Activated CD4-positive, alpha-beta T cell treated with anti-CD3 and anti-CD28 coated beads, Interleukin-2, Interleukin-4, amounts not matched to agents 100 ng/mL and 50 ng/mL, durations not matched to agents 16 hours and 8 hours (primary cell): ENCODE results near the gene LUC7L.
"Not testable (repeated sequence)": the region's sequence is repeated elsewhere in the genome, so short reads cannot be mapped to it uniquely, and the experiment has no call there.

Experiments used
- DNase-seq: peaks from one replicate; pipeline ENCODE4 v3.0.0-alpha.2; 2020; ENCODE audit warnings: low spot score

LUC7L gene

DNA sequence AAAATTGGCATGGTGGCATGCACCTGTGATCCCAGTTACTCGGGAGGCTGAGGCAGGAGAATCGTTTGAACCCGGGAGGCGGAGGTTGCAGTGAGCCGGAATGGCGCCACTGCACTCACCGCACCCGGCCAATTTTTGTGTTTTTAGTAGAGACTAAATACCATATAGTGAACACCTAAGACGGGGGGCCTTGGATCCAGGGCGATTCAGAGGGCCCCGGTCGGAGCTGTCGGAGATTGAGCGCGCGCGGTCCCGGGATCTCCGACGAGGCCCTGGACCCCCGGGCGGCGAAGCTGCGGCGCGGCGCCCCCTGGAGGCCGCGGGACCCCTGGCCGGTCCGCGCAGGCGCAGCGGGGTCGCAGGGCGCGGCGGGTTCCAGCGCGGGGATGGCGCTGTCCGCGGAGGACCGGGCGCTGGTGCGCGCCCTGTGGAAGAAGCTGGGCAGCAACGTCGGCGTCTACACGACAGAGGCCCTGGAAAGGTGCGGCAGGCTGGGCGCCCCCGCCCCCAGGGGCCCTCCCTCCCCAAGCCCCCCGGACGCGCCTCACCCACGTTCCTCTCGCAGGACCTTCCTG lies 49.1 kb downstream of the LUC7L start, which contains the start of gene HBQ1:
TSS of gene HBQ1 (plus strand) at position 359 of the 575 bp plus-strand sequence. CDS start at position 387, 28 bp downstream.
- DNase-seq = no peak

GRCh38 chr16:179211-180092 lies 49.8 kb downstream of the LUC7L start:
- DNase-seq = no peak

DNA sequence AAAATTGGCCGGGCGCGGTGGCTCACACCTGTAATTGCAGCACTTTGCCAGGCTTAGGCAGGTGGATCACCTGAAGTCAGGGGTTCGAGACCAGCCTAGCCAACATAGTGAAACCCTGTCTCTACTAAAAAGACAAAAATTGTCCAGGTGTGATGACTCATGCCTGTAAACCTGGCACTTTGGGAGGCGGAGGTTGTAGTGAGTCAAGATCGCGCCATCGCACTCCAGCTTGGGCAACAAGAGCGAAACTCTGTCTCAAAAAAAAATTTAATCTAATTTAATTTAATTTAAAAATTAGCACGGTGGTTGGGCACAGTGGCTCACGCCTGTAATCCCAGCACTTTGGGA lies 50.6 kb downstream of the LUC7L start:
- DNase-seq = no peak

DNA sequence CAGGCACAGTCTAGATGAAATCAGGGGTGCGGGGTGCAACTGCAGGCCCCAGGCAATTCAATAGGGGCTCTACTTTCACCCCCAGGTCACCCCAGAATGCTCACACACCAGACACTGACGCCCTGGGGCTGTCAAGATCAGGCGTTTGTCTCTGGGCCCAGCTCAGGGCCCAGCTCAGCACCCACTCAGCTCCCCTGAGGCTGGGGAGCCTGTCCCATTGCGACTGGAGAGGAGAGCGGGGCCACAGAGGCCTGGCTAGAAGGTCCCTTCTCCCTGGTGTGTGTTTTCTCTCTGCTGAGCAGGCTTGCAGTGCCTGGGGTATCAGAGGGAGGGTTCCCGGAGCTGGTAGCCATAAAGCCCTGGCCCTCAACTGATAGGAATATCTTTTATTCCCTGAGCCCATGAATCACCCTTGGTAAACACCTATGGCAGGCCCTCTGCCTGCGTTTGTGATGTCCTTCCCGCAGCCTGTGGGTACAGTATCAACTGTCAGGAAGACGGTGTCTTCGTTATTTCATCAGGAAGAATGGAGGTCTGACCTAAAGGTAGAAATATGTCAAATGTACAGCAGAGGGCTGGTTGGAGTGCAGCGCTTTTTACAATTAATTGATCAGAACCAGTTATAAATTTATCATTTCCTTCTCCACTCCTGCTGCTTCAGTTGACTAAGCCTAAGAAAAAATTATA lies 51.1 kb downstream of the LUC7L start:
- no peak for DNase-seq

DNA sequence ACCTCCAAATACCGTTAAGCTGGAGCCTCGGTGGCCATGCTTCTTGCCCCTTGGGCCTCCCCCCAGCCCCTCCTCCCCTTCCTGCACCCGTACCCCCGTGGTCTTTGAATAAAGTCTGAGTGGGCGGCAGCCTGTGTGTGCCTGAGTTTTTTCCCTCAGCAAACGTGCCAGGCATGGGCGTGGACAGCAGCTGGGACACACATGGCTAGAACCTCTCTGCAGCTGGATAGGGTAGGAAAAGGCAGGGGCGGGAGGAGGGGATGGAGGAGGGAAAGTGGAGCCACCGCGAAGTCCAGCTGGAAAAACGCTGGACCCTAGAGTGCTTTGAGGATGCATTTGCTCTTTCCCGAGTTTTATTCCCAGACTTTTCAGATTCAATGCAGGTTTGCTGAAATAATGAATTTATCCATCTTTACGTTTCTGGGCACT lies 51.8 kb downstream of the LUC7L start:
- DNase-seq = no peak

DNA sequence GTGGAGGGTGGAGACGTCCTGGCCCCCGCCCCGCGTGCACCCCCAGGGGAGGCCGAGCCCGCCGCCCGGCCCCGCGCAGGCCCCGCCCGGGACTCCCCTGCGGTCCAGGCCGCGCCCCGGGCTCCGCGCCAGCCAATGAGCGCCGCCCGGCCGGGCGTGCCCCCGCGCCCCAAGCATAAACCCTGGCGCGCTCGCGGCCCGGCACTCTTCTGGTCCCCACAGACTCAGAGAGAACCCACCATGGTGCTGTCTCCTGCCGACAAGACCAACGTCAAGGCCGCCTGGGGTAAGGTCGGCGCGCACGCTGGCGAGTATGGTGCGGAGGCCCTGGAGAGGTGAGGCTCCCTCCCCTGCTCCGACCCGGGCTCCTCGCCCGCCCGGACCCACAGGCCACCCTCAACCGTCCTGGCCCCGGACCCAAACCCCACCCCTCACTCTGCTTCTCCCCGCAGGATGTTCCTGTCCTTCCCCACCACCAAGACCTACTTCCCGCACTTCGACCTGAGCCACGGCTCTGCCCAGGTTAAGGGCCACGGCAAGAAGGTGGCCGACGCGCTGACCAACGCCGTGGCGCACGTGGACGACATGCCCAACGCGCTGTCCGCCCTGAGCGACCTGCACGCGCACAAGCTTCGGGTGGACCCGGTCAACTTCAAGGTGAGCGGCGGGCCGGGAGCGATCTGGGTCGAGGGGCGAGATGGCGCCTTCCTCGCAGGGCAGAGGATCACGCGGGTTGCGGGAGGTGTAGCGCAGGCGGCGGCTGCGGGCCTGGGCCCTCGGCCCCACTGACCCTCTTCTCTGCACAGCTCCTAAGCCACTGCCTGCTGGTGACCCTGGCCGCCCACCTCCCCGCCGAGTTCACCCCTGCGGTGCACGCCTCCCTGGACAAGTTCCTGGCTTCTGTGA lies 52.5 kb downstream of the LUC7L start, which contains the start of gene HBA1:
TSS of gene HBA1 (plus strand) at position 204 of the 906 bp plus-strand sequence. CDS start at position 241, 37 bp downstream.
- DNase-seq = not testable (repeated sequence)

DNA sequence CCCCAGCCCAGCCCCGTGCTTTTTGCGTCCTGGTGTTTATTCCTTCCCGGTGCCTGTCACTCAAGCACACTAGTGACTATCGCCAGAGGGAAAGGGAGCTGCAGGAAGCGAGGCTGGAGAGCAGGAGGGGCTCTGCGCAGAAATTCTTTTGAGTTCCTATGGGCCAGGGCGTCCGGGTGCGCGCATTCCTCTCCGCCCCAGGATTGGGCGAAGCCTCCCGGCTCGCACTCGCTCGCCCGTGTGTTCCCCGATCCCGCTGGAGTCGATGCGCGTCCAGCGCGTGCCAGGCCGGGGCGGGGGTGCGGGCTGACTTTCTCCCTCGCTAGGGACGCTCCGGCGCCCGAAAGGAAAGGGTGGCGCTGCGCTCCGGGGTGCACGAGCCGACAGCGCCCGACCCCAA lies 53.2 kb downstream of the LUC7L start:
- not testable (repeated sequence) for DNase-seq

DNA sequence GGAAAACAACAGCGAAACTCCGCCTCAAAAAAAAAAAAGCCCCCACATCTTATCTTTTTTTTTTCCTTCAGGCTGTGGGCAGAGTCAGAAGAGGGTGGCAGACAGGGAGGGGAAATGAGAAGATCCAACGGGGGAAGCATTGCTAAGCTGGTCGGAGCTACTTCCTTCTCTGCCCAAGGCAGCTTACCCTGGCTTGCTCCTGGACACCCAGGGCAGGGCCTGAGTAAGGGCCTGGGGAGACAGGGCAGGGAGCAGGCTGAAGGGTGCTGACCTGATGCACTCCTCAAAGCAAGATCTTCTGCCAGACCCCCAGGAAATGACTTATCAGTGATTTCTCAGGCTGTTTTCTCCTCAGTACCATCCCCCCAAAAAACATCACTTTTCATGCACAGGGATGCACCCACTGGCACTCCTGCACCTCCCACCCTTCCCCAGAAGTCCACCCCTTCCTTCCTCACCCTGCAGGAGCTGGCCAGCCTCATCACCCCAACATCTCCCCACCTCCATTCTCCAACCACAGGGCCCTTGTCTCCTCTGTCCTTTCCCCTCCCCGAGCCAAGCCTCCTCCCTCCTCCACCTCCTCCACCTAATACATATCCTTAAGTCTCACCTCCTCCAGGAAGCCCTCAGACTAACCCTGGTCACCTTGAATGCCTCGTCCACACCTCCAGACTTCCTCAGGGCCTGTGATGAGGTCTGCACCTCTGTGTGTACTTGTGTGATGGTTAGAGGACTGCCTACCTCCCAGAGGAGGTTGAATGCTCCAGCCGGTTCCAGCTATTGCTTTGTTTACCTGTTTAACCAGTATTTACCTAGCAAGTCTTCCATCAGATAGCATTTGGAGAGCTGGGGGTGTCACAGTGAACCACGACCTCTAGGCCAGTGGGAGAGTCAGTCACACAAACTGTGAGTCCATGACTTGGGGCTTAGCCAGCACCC lies 54.0 kb downstream of the LUC7L start:
- DNase-seq = no peak

GRCh38 chr16:173928-174769 lies 55.1 kb downstream of the LUC7L start:
- DNase-seq = not testable (repeated sequence)

DNA sequence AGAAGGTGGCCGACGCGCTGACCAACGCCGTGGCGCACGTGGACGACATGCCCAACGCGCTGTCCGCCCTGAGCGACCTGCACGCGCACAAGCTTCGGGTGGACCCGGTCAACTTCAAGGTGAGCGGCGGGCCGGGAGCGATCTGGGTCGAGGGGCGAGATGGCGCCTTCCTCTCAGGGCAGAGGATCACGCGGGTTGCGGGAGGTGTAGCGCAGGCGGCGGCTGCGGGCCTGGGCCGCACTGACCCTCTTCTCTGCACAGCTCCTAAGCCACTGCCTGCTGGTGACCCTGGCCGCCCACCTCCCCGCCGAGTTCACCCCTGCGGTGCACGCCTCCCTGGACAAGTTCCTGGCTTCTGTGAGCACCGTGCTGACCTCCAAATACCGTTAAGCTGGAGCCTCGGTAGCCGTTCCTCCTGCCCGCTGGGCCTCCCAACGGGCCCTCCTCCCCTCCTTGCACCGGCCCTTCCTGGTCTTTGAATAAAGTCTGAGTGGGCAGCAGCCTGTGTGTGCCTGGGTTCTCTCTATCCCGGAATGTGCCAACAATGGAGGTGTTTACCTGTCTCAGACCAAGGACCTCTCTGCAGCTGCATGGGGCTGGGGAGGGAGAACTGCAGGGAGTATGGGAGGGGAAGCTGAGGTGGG lies 55.9 kb downstream of the LUC7L start:
- DNase-seq = not testable (repeated sequence)

GRCh38 chr16:172374-172941 lies 56.8 kb downstream of the LUC7L start, which contains the start of gene HBA2:
Gene HBA2 (plus strand): TSS chr16:172876. CDS start chr16:172913, 37 bp downstream.
- DNase-seq = not testable (repeated sequence)

GRCh38 chr16:170788-171187 lies 58.5 kb downstream of the LUC7L start:
- no peak for DNase-seq

DNA sequence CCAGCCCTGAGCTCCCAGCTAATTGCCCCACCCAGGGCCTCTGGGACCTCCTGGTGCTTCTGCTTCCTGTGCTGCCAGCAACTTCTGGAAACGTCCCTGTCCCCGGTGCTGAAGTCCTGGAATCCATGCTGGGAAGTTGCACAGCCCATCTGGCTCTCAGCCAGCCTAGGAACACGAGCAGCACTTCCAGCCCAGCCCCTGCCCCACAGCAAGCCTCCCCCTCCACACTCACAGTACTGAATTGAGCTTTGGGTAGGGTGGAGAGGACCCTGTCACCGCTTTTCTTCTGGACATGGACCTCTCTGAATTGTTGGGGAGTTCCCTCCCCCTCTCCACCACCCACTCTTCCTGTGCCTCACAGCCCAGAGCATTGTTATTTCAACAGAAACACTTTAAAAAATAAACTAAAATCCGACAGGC lies 59.2 kb downstream of the LUC7L start:
- DNase-seq = not testable (repeated sequence)

- no peak for DNase-seq
Observed at GRCh38 chr16:169014-169413, 60.2 kb downstream of the LUC7L start.

- DNase-seq = no peak
Observed at GRCh38 chr16:168424-168823, 60.8 kb downstream of the LUC7L start.

GRCh38 chr16:167122-167690 lies 62.0 kb downstream of the LUC7L start:
- DNase-seq = no peak

- no peak for DNase-seq
Observed at GRCh38 chr16:166375-167121, 62.7 kb downstream of the LUC7L start.
